CD4-positive, alpha-beta T cell treated with Interferon gamma for 1 hour (primary cell): ENCODE data around the gene HOXA7.

Experiments used
- DNase-seq: peaks from one replicate; pipeline ENCODE4 v3.0.0-alpha.2; 2020

Gene HOXA7

GRCh38 chr7:27181795-27182275 lies 25.4 kb upstream of the HOXA7 start:
- DNase-seq, result no peak

- DNase-seq, result no peak
These were observed 24.3 kb upstream of the HOXA7 start for GRCh38 chr7:27180431-27181420.

GRCh38 chr7:27179503-27180430 lies 23.3 kb upstream of the HOXA7 start:
- DNase-seq, result peak; percentile 57

- no peak for DNase-seq
These were observed 22.6 kb upstream of the HOXA7 start for GRCh38 chr7:27179030-27179429.

GRCh38 chr7:27178366-27178765 lies 21.9 kb upstream of the HOXA7 start:
- DNase-seq, result no peak

- DNase-seq, result no peak
These were observed 21.4 kb upstream of the HOXA7 start for GRCh38 chr7:27177795-27178320.

GRCh38 chr7:27176962-27177794 lies 20.7 kb upstream of the HOXA7 start:
- no peak for DNase-seq

- no peak for DNase-seq
These were observed 20.0 kb upstream of the HOXA7 start for GRCh38 chr7:27176524-27176845.

GRCh38 chr7:27175626-27176523 lies 19.4 kb upstream of the HOXA7 start:
- no peak for DNase-seq

GRCh38 chr7:27174874-27175625 lies 18.6 kb upstream of the HOXA7 start:
- no peak for DNase-seq

- no peak for DNase-seq
These were observed 17.7 kb upstream of the HOXA7 start, which contains the start of gene HOXA10 for GRCh38 chr7:27173956-27174873. Gene HOXA10 (minus strand): TSS chr7:27174320. CDS start chr7:27174306, 14 bp downstream.

- DNase-seq, result peak; percentile 33
These were observed 17.1 kb upstream of the HOXA7 start for GRCh38 chr7:27173511-27173955.

GRCh38 chr7:27172823-27173510 lies 16.5 kb upstream of the HOXA7 start:
- no peak for DNase-seq

- DNase-seq, result no peak
These were observed 15.9 kb upstream of the HOXA7 start for GRCh38 chr7:27172315-27172774.

- DNase-seq, result no peak
These were observed 15.3 kb upstream of the HOXA7 start for GRCh38 chr7:27171637-27172314.

GRCh38 chr7:27171325-27171636 lies 14.8 kb upstream of the HOXA7 start:
- DNase-seq, result no peak

GRCh38 chr7:27170426-27171324 lies 14.2 kb upstream of the HOXA7 start:
- DNase-seq, result no peak
